ENCODE results near the gene PCBD2. TPM values are rescaled to one million over a fixed set of nuclear protein-coding genes. Genes with fewer than 3 reads are reported as not detected.

Gene PCBD2
- total RNA-seq, 1 experiment from 2014 or later: 10.9 TPM

DNA sequence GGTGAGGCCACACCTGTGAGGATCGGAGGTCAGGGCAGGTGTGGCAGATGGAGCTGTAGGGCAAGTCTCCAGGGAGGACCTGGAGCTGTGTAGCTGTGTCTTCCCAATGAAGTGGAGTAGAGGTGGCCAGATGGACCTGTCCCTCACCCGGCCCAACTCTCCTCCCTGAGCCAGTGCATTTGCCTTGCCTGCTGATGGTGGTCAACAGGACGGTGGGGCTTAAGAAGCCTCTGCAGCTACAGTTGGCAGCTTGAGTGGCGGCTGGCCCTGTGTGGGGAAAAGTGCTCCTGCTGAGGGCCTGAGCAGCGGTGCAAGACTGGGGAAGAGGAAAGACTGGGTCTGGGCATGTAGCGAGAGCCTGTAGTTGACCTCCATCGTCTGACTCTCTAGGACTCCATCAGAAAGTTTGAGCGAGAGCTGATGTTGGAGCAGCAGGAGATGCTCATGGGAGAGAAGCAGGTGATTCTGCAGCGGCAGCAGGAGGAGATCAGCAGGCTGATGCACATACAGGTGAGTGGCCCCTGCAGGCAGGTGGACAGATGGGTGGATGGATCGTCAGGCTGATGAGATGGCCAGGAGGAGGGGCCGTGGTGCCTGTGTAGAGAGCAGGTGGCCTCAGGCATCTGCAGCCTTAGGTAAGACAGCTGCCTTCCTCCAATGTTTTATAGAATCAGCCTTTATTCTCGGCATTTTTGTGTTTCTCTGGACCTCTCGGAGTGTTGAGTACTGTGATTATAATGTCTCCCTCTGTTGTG lies 104.2 kb downstream of the PCBD2 start:
- TF ChIP-seq, protein P1, sequence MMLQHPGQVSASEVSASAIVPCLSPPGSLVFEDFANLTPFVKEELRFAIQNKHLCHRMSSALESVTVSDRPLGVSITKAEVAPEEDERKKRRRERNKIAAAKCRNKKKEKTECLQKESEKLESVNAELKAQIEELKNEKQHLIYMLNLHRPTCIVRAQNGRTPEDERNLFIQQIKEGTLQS (IDR thresholded peaks at IDR 0.05): no peak
- TF ChIP-seq, protein P2, sequence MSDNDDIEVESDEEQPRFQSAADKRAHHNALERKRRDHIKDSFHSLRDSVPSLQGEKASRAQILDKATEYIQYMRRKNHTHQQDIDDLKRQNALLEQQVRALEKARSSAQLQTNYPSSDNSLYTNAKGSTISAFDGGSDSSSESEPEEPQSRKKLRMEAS (IDR thresholded peaks at IDR 0.05): no peak
- TF ChIP-seq POLR2A (IDR thresholded peaks at IDR 0.05; ENCODE audit: borderline replicate concordance, extremely low read depth, insufficient read depth, insufficient read length): no peak
- no peak for TF ChIP-seq SIN3A (IDR thresholded peaks at IDR 0.05; ENCODE audit: low read depth)
- TF ChIP-seq EGR1 (IDR thresholded peaks at IDR 0.05; ENCODE audit: low read depth): no peak
- no peak for TF ChIP-seq POLR2AphosphoS5 (IDR thresholded peaks at IDR 0.05; ENCODE audit: low read depth, low read length)
- TF ChIP-seq ELF1 (IDR thresholded peaks at IDR 0.05; ENCODE audit: borderline replicate concordance, low read depth): no peak
- TF ChIP-seq RAD21 (IDR thresholded peaks at IDR 0.05; ENCODE audit: low read depth): no peak
- no TSS peak for BruUV-seq (replicated peaks)
- ATAC-seq: no peak
- ChIA-PET POLR2A (no interaction called here), CTCF (no interaction called here), RAD21 (ENCODE audit: low non-redundant PET in 1 of 2, low total read pairs in 2 of 2, uncharacterized antibody in 2 of 2, unreplicated experiment in 2 of 2) (no interaction called here)
- DNase-seq (ENCODE audit: low read depth, low spot score): no peak
- H3K4me1 ChIP-seq (ENCODE audit: control insufficient read depth in 1 of 2, insufficient read depth in 2 of 2, low read length in 2 of 2): no peaks in the 10 kb centered on the region
- no peaks in the 10 kb centered on the region for H3K79me2 ChIP-seq (ENCODE audit: insufficient read depth, low read length)
- H3K27me3 ChIP-seq (ENCODE audit: insufficient read depth, low read length): no peaks in the 10 kb centered on the region
- H3K9me2 ChIP-seq (ENCODE audit: insufficient read depth): no peaks in the 10 kb centered on the region
- H2AFZ ChIP-seq (ENCODE audit: low read depth, low read length, poor library complexity, severe bottlenecking): no peak overlapping the region
- H4K20me1 ChIP-seq (ENCODE audit: insufficient read depth): no peaks in the 10 kb centered on the region
- no peaks in the 10 kb centered on the region for H3K36me3 ChIP-seq (ENCODE audit: control insufficient read depth in 1 of 2, insufficient read depth in 2 of 2, low read length in 2 of 2)
- no peaks in the 10 kb centered on the region for H3K9me3 ChIP-seq (ENCODE audit: control insufficient read depth in 1 of 2, insufficient read depth in 1 of 2, low read depth in 1 of 2, low read length in 2 of 2)
- no peak overlapping the region for H3K4me2 ChIP-seq (ENCODE audit: low read length)
- H3K27ac ChIP-seq (ENCODE audit: low read depth, low read length): no peak overlapping the region
- H3K4me3 ChIP-seq (replicated peaks in 1 of 2; ENCODE audit: low read depth in 1 of 2, low read length in 2 of 2): no peak overlapping the region
- H3K9ac ChIP-seq (ENCODE audit: low read length): no peak overlapping the region
- intact Hi-C loops (cut with micrococcal nuclease): no loop called here

DNA sequence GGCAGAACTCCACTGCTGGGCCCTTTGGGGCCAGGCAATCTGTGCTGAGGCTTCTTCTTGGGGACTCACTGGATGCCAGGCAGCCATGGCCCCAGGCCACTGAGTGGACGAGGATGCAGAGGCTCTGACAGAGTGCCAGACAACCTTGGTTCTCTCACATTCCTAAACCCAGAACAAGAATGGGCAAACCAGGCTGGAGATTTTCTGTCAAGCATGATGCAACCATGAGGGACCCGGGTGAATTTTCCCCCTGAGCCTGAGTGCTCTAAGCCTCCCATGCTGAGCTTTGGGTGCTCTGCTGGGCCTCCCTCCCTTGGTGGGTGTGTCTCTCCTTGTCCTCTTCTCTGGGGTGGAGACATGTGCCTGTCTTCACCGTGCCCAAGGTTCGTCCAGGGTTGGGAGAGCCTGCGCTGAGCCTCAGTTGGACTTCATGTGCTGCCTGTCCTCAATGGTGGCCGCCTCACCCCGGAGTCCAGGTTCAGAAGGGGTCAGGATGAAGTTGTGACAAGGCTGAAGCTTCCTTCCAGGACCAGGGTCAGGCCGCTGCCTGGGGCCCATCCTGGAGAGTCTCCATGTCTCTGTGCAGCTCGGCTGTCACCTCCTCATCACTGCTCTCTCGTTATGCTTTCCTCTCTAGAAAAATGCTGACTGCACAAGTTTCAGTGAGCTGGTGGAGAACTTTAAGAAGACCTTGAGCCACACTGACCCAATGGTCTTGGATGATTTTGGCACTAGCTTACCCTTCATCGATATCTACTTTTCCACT lies 105.0 kb downstream of the PCBD2 start:
- Histone ChIP-seq H2AFZ (ENCODE audit: low read depth, low read length, poor library complexity, severe bottlenecking) (no peak overlapping the region), H3K4me3 (replicated peaks in 1 of 2; ENCODE audit: low read depth in 1 of 2, low read length in 2 of 2) (no peak overlapping the region), H3K9me3 (ENCODE audit: control insufficient read depth in 1 of 2, insufficient read depth in 1 of 2, low read depth in 1 of 2, low read length in 2 of 2) (no peaks in the 10 kb centered on the region), H3K36me3 (ENCODE audit: control insufficient read depth in 1 of 2, insufficient read depth in 2 of 2, low read length in 2 of 2) (no peaks in the 10 kb centered on the region), H3K4me1 (ENCODE audit: control insufficient read depth in 1 of 2, insufficient read depth in 2 of 2, low read length in 2 of 2) (no peaks in the 10 kb centered on the region), H3K9me2 (ENCODE audit: insufficient read depth) (no peaks in the 10 kb centered on the region), H4K20me1 (ENCODE audit: insufficient read depth) (no peaks in the 10 kb centered on the region), H3K9ac (ENCODE audit: low read length) (no peak overlapping the region), H3K27me3 (ENCODE audit: insufficient read depth, low read length) (no peaks in the 10 kb centered on the region), H3K79me2 (ENCODE audit: insufficient read depth, low read length) (no peaks in the 10 kb centered on the region), H3K4me2 (ENCODE audit: low read length) (no peak overlapping the region), H3K27ac (ENCODE audit: low read depth, low read length) (no peak overlapping the region)
- intact Hi-C loops (cut with micrococcal nuclease): no loop called here
- ATAC-seq: no peak
- no peak for TF ChIP-seq YY1 (IDR thresholded peaks at IDR 0.05; ENCODE audit: extremely low read depth, insufficient replicate concordance, low read depth, low read length)
- 0 out of 2 replicates have a peak, but pooled peaks have one; percentile 5 for TF ChIP-seq RAD21 (IDR thresholded peaks at IDR 0.05; ENCODE audit: low read depth)
- ChIA-PET POLR2A (no interaction called here), RAD21 (ENCODE audit: low non-redundant PET in 1 of 2, low total read pairs in 2 of 2, uncharacterized antibody in 2 of 2, unreplicated experiment in 2 of 2) (no interaction called here), CTCF (no interaction called here)
- BruUV-seq (replicated peaks): no TSS peak
- no peak for DNase-seq (ENCODE audit: low read depth, low spot score)

Measured in HCT116 (cell line).